ENCODE data around the gene MAB21L1. TPM values are rescaled to one million over a fixed set of nuclear protein-coding genes. Genes with fewer than 3 reads are reported as not detected.

Gene MAB21L1
- total RNA-seq (1 to 10 TPM; 1.1 to 1.3 (median 1.2) TPM), polyA plus RNA-seq (1 to 10 TPM in 1 of 3 donors, under 1 TPM in 2; 0.34 to 1.8 (median 0.47) TPM)
- long read RNA-seq, donor 1, partial matches to known transcripts = 0 of 1 reads
- long read RNA-seq, donor 1, other reads (novel, unspliced or antisense) = 0 of 1 reads
- long read RNA-seq, donor 2, transcript MAB21L1-201 (1 exons, 3,028 nt) = major isoform, 5 of 5 reads
- long read RNA-seq, donor 2, partial matches to known transcripts = 0 of 5 reads
- long read RNA-seq, donor 2, other reads (novel, unspliced or antisense) = 0 of 5 reads

DNA sequence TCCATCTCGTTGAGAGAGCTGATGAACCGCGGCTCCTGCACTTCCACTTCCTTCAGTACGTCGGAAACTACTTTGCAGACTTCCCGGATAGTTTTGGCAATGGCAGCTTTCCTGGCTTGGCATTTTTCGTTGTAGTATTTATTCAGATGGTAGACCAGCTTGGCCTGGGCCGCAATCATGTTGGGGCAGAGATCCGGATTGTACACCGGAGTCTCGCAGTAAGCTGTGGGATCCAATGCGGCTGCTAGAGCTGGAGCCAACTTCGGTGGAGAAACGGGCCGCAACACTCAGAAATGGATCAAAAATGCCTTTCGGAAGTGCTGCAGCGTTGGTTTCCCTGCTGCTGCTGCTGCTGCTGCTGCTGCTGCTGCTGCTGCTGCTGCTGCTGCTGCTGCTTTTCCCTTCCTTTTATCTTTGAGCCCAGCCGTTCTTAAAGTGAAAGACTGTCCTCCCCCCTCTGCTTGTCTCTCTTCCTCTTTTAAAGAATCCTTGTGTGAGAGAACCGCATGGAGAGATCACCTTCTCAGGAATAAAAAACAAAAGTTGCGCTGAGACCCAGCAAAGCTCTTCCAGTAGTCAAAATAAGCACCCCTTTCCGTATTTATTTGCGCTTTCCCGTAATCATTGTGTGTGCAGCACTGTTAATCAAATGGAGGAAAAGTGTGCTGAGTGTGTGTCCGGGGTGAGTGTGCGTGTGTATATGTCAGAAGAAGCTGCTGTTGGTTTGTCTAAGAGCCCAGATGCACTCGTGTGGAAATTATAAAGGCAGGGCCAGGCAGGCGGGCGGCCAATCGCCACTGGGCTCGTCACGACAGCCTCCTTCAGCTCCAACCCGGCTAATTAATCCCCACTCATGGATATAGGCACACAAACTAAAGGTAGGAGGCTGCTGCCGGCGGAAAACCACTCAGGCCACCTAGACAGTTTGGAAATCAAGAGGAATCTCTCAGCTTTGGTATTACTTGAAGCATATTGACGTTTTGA is at the start of gene MAB21L1:
TSS of gene MAB21L1 (minus strand) at position 730 of the 984 bp plus-strand sequence. CDS start at position 179, 551 bp downstream.
- intact Hi-C loops (cut with DNase I) = no loop called here
- peak within 1 kb of the TSS; percentile 70 for H3K4me3 ChIP-seq
- peak; percentile 58 to 81 (median 77) for ATAC-seq
- no peaks in the 10 kb centered on the region for H3K27me3 ChIP-seq (ENCODE audit: insufficient read depth in 3 of 3, low read length in 2 of 3)
- TF ChIP-seq, protein P1, sequence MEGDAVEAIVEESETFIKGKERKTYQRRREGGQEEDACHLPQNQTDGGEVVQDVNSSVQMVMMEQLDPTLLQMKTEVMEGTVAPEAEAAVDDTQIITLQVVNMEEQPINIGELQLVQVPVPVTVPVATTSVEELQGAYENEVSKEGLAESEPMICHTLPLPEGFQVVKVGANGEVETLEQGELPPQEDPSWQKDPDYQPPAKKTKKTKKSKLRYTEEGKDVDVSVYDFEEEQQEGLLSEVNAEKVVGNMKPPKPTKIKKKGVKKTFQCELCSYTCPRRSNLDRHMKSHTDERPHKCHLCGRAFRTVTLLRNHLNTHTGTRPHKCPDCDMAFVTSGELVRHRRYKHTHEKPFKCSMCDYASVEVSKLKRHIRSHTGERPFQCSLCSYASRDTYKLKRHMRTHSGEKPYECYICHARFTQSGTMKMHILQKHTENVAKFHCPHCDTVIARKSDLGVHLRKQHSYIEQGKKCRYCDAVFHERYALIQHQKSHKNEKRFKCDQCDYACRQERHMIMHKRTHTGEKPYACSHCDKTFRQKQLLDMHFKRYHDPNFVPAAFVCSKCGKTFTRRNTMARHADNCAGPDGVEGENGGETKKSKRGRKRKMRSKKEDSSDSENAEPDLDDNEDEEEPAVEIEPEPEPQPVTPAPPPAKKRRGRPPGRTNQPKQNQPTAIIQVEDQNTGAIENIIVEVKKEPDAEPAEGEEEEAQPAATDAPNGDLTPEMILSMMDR (IDR thresholded peaks at IDR 0.05) = no peak
- peak within 1 kb of the TSS; percentile 72 for H3K27ac ChIP-seq
- H3K9me3 ChIP-seq = no peaks in the 10 kb centered on the region
- no peaks in the 10 kb centered on the region for H3K36me3 ChIP-seq (ENCODE audit: insufficient read depth in 1 of 2, low read depth in 1 of 2)
- WGBS, 3 donors = 15 to 17% (median 17%) methylated on average over 35 of the region's 35 CpGs
- no peaks in the 10 kb centered on the region for H3K4me1 ChIP-seq
- peak; percentile 33 to 84 for DNase-seq

GRCh38 chr13:35524171-35524570 is 47.7 kb upstream of the MAB21L1 start:
- TF ChIP-seq, protein P1 (IDR thresholded peaks at IDR 0.05) = no peak
- DNase-seq = no peak
- Histone ChIP-seq H3K9me3 (no peaks in the 10 kb centered on the region), H3K27ac (no peak overlapping the region), H3K27me3 (ENCODE audit: insufficient read depth in 3 of 3, low read length in 2 of 3) (no peaks in the 10 kb centered on the region), H3K4me1 (no peaks in the 10 kb centered on the region), H3K4me3 (no peak overlapping the region), H3K36me3 (ENCODE audit: insufficient read depth in 1 of 2, low read depth in 1 of 2) (no peaks in the 10 kb centered on the region)
- WGBS, 3 donors = 40 to 65% (median 47%) methylated on average over 3 of the region's 3 CpGs
- no peak for ATAC-seq
- intact Hi-C loops (cut with DNase I) = no loop called here

DNA sequence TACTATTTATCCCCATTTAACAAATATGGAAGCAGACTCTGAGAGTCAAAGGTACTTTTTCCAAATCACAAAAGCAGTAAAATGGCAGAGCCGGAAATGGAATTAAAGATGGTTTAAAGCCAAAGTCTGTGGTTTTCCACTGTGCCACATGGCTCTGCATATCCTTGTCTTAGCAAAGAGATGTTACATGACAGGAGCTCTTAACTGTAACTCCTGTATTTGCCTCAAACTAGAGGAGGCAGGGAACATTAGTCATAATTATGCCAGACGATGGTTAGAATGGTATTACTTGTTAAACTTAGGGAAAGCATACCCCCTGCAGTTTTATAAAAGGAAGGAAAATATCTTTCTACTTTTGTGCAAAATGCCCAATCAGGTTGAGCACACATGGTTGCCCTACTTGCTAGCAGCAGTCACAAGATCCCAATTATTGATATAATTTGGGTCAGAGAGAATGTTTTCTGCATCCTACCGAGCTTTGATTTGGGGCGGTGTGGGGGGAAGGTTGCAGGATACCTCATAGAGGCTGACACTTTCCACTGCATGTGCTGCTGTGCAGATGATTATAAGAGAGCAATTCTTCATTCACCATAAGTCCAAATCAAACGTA is 42.0 kb upstream of the MAB21L1 start:
- TF ChIP-seq, protein P1 (IDR thresholded peaks at IDR 0.05) = no peak
- no peaks in the 10 kb centered on the region for H3K9me3 ChIP-seq
- DNase-seq = no peak
- no peak overlapping the region for H3K27ac ChIP-seq
- no peak overlapping the region for H3K4me3 ChIP-seq
- no peaks in the 10 kb centered on the region for H3K36me3 ChIP-seq (ENCODE audit: insufficient read depth in 1 of 2, low read depth in 1 of 2)
- H3K4me1 ChIP-seq = no peaks in the 10 kb centered on the region
- intact Hi-C loops (cut with DNase I) = no loop called here
- WGBS, 3 donors = 76 to 85% (median 76%) methylated on average over 5 of the region's 5 CpGs
- ATAC-seq = no peak
- H3K27me3 ChIP-seq (ENCODE audit: insufficient read depth in 3 of 3, low read length in 2 of 3) = no peaks in the 10 kb centered on the region

GRCh38 chr13:35514801-35515502 is 38.5 kb upstream of the MAB21L1 start:
- intact Hi-C loops (cut with DNase I) = no loop called here
- 71 to 76% (median 72%) methylated on average over 6 of the region's 6 CpGs for whole genome bisulfite sequencing, 3 donors
- Histone ChIP-seq H3K4me3 (no peak overlapping the region), H3K27me3 (ENCODE audit: insufficient read depth in 3 of 3, low read length in 2 of 3) (no peaks in the 10 kb centered on the region), H3K4me1 (no peaks in the 10 kb centered on the region), H3K27ac (no peak overlapping the region), H3K36me3 (ENCODE audit: insufficient read depth in 1 of 2, low read depth in 1 of 2) (no peaks in the 10 kb centered on the region), H3K9me3 (no peaks in the 10 kb centered on the region)
- TF ChIP-seq, protein P1 (IDR thresholded peaks at IDR 0.05) = no peak
- ATAC-seq = no peak
- no peak for DNase-seq
